Measurements from ENCODE around the gene KLHL20.
"Not testable (repeated sequence)": the region's sequence is repeated elsewhere in the genome, so short reads cannot be mapped to it uniquely, and the experiment has no call there.

KLHL20 gene, protein sequence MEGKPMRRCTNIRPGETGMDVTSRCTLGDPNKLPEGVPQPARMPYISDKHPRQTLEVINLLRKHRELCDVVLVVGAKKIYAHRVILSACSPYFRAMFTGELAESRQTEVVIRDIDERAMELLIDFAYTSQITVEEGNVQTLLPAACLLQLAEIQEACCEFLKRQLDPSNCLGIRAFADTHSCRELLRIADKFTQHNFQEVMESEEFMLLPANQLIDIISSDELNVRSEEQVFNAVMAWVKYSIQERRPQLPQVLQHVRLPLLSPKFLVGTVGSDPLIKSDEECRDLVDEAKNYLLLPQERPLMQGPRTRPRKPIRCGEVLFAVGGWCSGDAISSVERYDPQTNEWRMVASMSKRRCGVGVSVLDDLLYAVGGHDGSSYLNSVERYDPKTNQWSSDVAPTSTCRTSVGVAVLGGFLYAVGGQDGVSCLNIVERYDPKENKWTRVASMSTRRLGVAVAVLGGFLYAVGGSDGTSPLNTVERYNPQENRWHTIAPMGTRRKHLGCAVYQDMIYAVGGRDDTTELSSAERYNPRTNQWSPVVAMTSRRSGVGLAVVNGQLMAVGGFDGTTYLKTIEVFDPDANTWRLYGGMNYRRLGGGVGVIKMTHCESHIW

DNA sequence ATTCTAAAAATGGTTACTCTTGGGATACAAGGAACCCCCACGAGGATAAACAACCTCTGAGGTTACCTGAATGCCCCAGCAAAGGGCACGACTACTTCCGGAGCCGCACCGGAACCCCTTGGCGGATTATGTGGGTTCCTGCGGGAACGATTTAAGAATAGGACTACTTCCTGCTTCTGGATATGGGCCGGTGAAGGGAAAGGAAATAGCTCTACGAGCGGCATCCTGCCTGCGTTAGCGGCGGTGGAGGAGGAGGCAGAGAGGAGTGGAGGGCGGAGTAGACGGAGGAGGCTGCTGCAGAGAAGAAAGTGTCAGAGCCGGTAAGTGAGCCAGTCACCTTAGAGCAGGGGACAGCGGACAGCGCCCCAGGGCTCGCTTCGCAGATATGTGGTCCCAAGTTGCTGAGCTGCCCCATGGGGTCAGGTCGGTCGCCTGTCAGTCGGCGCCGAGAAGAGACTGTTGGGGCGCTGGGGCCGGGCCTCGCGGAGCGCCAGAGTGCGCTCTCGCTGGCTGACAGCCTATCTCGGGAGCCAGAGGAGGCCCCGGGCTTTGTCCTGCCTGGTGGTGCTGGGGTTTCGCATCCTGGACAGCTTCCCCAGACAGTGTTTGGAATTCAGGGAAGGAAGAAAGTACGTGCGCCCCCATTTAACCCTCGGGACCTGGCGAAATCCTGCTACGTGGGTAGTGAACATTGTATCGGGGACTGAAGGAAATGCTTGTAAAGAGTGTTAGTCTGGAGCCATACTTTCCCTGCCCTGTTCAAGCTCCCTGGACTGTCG, at the start of gene KLHL20:
TSS of gene KLHL20 (plus strand) at position 223 of the 779 bp plus-strand sequence. CDS start 1,063 bp downstream, outside the sequence.
- no peak for FAIRE-seq

DNA sequence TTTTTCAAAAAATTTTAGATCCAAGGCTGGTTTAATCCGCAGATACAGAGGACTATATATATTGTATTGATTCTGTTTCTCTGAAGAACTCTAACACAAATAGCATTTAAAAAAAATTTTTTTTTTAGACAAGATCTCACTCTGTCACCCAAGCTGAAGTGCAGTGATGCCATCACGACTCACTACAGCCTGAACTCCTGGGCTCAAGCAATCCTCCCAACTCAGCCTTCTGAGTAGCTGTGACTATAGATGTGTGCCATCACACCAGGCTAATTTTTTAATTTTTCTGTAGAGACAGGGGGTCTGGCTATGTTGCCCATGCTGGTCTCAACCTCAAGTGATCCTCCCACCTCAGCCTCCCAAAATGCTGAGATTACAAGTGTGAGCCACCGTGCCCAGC, 48.1 kb upstream of the KLHL20 start:
- no peak for FAIRE-seq

DNA sequence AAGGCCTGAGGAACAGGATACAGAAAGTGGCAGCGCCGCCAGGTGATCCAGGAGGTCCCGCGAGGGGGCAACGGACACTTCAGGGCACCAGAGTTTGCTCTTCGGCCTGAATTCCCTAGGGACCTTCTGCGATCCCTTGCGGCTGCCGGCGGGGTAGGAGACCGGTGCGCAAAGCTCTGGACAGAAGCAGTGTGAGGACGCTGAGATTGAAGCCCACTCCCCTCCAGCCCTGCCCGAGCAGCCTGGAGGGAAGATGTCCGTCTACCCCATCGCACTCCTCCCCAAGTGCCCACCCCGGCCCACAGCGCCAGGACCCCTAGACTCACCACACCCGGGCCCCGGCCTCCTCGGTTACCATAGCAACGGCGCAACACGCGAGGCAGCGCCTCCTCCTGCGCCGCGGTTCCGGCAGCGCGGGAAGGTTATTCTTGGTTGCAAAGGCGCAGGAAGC, 45.3 kb upstream of the KLHL20 start, which contains the start of gene ANKRD45:
TSS of gene ANKRD45 (minus strand) at position 361 of the 451 bp plus-strand sequence. CDS start 10,433 bp downstream, outside the sequence.
- FAIRE-seq = no peak

DNA sequence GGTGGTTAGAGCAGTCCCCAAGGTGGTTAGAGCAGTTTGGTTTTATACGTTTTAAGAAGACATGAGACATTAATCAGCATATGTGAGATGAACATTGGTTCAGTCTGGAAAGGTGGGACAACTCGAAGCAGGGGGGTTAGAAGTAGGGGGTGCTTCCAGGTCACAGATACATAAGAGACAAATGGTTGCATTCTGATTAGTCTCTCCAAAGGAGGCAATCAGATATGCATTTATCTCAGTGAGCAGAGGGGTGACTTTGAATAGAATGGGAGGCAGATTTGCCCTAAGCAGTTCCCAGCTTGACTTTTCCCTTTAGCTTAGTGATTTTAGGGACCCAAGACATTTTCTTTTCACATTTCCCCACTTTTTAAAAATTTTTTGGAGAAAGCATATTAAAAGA, 40.3 kb upstream of the KLHL20 start:
- not testable (repeated sequence) for FAIRE-seq

DNA sequence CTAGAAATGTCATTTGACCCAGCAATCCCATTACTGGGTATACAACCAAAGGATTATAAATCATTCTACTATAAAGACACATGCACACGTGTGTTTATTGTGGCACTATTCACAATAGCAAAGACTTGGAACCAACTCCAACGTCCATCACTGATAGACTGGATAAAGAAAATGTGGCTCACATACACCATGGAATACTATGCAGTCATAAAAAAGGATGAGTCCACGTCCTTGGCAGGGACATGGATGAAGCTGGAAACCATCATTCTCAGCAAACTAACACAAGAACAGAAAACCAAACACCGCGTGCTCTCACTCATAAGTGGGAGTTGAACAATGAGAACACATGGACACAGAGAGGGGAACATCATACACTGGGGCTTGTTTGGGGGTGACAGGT, 34.6 kb upstream of the KLHL20 start:
- not testable (repeated sequence) for FAIRE-seq

DNA sequence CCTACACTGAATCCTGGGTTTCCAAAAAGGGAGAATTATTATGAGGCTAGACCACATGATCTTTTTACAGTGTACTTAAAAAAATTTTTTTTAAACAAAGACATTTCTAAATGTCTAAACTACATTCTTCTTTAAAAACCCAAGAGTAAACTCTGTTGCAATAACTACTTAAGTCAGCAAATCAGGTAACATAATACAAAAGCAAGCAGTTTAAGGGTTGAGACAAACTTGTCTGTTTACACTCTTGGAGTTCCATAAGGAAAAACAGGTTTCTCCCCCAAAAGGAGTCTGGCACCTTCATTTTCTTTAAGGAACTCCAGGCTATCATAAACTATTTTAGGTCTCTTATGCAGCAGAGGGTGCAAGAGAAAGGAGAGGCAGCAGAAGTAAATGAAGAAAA, 32.6 kb upstream of the KLHL20 start:
- FAIRE-seq = no peak

DNA sequence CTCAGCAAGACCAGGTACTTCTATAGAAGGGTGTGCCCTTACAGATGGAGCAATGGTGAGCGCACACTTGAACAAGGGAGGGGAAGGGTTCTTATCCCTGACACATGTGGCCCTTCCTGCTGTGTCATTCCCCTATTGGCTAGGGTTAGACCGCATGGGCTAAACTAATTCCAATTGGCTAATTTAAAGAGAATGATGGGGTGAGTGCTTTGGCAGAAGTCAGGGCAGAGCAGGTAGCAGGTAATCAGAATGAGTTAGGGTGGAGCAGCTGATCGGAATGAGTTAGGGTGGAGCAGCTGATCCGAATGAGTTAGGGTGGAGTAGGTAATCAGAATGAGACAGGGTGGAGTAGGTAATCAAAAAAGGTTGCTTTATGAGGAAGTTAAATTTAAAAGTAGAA, 30.9 kb upstream of the KLHL20 start:
- FAIRE-seq = not testable (repeated sequence)

DNA sequence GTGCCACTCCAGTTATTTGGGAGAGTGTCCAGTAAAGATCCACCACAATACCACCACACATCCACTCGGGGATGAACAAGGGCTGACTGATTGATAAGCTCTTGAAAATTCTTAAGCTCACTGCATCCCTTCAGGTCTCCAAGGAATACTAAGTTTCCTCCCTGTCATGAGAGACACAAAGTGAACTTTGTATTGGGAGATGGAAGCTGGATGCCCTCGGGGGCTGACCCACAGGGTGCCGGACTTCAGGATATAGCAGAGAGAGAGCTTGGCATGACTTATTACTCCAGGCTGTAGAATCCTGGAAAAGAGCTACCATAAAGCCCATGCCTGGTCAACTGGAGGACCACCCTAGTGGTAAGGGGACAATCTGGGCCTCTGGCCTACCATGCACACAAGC, 29.7 kb upstream of the KLHL20 start:
- not testable (repeated sequence) for FAIRE-seq

DNA sequence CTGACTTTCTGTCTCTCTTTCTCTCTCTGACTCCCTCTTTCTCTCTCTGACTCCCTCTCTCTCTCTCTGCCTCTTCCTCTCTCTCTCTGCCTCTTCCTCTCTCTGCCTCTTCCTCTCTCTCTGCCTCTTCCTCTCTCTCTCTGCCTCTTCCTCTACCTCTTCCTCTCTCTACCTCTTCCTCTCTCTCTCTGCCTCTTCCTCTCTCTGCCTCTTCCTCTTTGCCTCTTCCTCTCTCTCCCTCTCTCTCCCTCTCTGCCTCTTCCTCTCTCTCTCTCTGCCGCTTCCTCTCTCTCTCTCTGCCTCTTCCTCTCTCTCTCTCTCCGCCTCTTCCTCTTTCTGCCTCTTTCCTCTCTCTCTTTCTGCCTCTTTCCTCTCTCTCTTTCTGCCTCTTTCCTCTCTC, 26.5 kb upstream of the KLHL20 start:
- no peak for FAIRE-seq

DNA sequence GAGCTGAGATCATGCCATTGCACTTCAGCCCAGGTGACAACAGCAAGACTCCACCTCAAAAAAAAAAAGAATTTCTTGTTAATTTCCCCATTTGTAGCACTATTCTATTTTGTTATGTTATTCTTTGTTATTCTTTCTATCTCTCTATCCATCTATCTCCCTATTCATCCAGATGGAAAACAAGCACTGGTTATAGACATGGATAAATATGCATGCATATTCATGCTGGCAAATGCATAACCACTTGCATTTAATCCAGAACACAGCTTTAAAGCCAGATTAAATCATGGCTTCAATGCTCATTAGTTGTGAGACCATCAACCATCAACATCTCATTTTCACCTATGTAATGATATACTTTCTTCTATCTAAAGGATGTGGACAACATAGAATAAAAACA, 21.5 kb upstream of the KLHL20 start:
- no peak for FAIRE-seq

DNA sequence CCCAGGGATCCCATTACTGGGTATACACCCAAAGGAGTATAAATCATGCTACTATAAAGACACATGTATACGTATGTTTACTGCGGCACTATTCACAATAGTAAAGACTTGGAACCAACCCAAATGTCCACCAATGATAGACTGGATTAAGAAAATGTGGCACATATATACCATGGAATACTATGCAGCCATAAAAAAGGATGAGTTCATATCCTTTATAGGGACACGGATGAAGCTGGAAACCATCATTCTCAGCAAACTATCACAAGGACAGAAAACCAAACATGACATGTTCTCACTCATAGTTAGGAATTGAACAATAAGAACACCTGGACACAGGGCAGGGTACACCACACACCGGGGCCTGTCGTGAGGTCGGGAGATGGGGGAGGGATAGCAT, 13.5 kb upstream of the KLHL20 start:
- not testable (repeated sequence) for FAIRE-seq

DNA sequence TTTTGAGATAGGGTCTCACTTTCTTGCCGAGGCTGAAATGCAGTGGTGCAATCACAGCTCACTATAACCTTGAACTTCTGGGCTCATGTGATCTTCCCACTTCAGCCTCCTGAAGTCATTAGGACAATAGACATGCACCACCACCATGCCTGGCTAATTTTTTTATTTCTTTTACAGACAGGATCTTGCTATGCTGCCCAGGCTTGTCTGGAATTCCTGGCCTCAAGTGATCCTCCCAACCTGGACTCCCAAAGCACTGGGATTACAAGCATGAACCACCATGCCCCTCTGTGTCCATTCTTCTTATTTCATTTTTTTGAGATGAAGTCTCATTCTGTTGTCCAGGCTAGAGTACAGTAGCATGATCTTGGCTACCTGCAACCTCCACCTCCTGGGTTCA, 12.0 kb upstream of the KLHL20 start:
- no peak for FAIRE-seq

DNA sequence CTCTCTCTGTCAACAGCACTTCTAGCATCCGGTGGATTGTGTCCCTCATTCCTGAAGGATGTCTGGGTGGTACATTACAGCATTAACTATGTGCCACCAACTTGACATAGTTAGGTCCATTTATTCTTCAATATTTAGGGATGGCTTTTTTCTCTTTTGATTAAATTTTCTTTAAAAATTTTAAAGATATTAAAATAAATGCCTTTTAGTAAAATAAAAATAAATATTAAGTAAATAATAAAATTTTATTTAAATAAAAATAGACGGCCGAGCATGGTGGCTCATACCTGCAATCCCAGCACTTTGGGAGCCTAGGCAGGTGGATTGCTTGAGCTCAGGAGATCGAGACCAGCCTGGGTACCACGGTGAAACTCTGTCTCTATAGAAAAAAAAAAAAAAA, 9.7 kb upstream of the KLHL20 start:
- no peak for FAIRE-seq

DNA sequence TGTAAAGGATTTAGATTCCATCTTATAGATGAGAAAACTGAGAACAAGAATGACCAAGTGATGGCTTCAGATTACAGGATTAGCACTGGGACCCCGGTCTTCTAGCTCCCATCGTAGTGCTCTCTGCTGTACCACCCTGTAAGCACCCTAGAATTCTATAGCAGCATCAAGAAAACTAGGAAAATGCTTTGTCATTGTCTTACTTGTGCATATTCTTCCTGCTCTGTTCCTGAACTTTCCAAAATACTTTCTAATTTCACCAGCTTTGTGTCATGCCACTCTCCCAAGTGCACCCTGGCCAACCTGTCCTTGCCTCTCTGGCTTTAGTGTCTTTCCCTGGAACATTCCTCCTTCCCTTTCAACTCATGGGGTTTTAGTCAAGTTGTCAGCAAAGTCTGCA, 6.0 kb upstream of the KLHL20 start:
- FAIRE-seq = no peak

DNA sequence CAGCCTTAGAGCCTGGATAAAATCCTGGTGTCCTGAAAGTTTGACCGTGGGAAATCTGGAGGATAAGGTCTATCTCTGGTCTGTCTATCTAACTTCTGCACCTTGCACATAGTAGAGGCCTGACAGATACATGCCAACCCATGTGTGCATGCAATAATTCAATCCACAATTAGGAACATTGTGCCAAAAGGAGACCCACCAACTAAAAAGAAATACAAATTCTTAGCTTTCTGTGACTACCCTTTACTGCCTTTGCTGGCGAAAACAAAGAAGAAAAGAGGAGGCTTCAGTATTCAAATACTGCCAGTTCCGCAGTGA, 381 bp upstream of the KLHL20 start:
- FAIRE-seq = no peak

DNA sequence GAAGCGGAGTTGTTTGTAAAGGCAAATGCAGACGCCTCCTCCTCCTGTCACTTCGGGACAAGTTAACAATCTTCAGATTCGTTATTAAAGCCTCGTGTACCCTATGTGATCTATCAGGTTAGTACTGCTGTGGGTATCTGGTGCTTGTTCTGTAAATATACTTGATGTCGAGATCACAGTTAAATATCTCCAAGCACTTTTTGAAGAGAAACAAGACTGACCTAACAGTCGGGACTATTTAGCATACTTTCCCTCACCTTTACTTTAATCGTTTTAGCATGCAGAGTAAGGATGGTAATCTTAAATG, 710 bp downstream of the KLHL20 start:
- no peak for FAIRE-seq

DNA sequence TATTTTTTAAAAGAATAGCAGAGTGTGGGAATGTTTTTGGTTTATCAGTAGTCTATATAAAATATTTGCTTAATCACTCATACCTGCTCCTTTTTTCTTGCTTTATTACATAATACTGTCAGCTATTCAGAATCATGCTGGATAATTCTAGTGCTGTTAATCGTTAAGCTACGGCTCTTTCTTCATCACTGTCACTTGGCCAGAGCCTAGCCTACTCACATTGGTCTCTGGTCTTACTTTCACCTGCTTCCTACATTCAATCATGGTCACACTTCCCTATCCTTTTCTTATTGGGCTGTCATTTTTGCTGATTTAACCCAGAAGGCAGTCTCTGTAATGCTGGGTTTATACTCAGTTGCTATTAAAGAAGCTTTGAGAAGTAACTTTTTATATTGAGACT, 2.5 kb downstream of the KLHL20 start:
- no peak for FAIRE-seq

DNA sequence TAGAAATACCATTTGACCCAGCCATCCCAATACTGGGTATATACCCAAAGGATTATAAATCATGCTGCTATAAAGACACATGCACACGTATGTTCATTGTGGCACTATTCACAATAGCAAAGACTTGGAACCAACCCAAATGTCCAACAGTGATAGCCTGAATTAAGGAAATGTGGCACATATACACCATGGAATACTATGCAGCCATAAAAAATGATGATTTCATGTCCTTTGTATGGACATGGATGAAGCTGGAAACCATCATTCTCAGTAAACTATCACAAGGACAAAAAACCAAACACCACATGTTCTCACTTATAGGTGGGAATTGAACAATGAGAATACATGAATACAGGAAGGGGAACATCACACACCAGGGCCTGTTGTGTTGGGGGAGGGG, 16.6 kb downstream of the KLHL20 start:
- not testable (repeated sequence) for FAIRE-seq

DNA sequence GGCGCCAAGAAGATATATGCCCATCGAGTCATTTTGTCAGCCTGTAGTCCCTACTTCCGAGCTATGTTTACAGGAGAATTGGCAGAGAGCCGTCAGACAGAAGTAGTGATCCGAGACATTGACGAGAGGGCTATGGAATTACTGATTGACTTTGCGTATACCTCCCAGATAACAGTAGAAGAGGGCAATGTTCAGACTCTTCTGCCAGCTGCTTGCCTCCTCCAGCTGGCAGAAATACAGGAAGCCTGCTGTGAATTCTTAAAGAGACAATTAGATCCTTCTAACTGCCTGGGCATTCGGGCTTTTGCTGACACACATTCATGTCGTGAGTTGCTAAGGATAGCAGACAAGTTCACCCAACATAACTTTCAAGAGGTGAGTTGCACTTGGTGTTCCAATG, 19.1 kb downstream of the KLHL20 start:
- no peak for FAIRE-seq

DNA sequence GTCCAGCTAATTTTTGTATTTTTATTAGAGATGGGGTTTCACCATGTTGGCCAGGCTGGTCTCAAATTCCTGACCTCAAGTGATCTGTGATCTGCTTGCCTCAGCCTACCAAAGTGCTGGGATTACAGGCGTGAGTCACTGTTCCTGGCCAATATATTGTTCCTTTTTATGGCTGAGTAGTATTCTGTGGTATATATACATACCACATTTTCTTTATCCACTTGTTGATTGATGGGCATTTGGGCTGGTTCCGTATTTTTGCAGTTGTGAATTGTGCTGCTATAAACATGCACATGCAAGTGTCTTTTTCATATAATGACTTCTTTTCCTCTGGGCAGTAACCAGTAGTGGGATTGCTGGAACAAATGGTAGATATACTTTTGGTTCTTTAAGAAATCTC, 21.3 kb downstream of the KLHL20 start:
- FAIRE-seq = not testable (repeated sequence)

DNA sequence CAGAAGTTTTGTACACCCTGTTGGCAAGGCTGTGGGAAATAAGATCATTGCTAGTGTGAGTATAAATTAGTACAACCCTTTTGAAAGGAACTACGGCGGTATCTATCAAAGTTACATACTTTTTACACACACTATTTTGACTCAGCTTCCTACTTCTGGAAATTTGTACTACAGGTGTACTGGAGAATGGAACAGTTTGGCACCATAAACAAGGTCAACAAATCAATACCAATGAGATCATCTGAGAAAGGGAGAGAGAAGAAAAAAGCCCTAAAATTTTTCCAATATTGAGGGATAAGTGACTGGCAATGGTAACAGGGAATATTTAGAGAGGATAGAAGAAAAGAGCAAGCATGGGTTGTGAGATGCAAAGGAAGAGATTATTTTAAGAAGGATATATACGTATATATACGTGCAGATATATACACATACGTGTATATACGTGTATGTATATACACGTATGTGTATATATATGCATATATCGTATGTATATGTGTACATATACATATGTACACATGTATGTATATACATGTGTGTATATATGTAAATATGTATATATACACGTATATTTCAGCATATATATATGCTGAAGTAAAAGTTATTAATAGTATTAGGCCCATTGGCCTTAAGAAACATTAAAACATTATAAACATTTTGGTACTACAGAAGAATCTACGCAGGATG, 27.6 kb downstream of the KLHL20 start:
- FAIRE-seq = no peak

DNA sequence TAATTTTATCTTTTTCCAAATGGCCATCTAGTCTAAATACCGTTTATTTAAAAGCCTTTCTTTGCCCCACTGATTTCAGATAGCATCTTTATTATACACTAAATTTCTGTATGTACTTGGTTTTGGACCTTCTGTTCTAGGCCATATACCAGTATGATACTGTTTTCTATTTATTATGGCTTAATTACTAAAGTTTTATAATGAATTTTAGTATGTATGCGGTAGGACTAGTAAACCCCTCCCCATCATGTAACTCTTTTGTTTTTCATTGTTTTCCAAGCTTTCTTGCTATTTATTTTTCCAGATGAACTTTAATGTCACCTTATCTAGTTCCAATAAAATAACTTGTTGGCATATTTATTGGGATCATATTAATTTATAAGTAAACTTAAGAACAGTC, 29.9 kb downstream of the KLHL20 start:
- no peak for FAIRE-seq

DNA sequence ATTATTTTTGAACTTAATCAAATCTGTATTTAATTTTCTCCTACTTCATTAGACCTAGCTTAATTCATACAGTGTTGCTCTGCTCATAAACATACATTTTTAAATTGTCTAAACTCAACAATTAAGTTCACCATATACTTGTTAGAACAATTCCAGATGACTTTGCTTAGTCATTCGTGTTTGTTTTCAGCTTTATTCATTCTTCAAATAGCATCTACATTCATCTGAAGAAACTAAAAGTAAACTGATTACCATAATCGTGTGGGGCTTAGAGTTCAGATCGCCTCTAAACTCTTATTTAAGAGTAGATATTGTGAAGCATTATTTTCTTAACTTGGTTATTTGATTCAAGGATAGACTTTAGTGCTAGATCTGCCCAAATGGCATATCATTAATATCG, 34.4 kb downstream of the KLHL20 start:
- no peak for FAIRE-seq
